ENCODE data around the gene DDAH2. TPM values are rescaled to one million over a fixed set of nuclear protein-coding genes. Genes with fewer than 3 reads are reported as not detected.
A peak's percentile ranks its signal among the peaks of the same experiment; 100 is the strongest.

Gene DDAH2
- total and polyA plus RNA-seq, 10 of the 15 experiments (the other 5 are each of a cell fraction or from before 2014, with no cell fraction given), result 0.35 to 9.9 (median 6.2) TPM

DNA sequence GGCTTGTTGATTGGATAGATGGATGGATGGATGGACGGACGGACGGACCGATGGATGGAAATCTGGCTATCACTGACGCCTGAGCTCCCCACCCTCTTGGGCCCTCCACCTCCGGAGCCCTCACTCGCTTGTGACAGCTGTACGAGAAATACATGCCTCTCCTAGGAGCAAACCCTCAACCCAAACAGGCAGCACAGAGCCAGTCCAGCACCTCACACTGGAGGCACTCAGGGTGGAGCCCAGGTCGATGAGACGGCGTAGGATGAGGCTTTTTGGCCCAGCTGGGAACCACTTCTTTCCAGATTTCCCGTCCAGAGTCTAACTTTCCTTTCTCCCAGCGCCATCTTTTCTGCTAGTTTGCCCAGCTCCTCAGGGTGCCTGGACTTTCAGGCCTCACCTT, 45.5 kb downstream of the DDAH2 start:
- FAIRE-seq (no peak), ATAC-seq (no peak), DNase-seq (ENCODE audit: low read depth, low spot score) (no peak)
- CTCF ChIA-PET, result interaction anchor here (0.7 kb wide), 1 partner anchor 86 kb away, joined by 3 read pairs; no protein-coding TSS in a partner anchor
- no peak for TF ChIP-seq SPI1 (IDR thresholded peaks at IDR 0.05; ENCODE audit: borderline replicate concordance, insufficient read depth, low read depth, low read length)
- TF ChIP-seq SMC3 (IDR thresholded peaks at IDR 0.05; ENCODE audit: borderline replicate concordance, low read length), result no peak
- Histone ChIP-seq H3K79me2 (ENCODE audit: control insufficient read depth, insufficient read depth, low read length) (no peaks in the 10 kb centered on the region), H3K27me3 (replicated peaks in 1 of 2; ENCODE audit: control insufficient read depth in 2 of 2, insufficient read depth in 2 of 2, low read length in 1 of 2) (no peaks in the 10 kb centered on the region), H3K36me3 (ENCODE audit: control insufficient read depth in 2 of 2, insufficient read depth in 2 of 2, low read length in 1 of 2) (peaks cover 4 to 13% of the 10 kb centered on the region in 2 experiments; a peak in 3 of 4 replicates), H3K9ac (ENCODE audit: control insufficient read depth, insufficient read depth, low read length) (no peak overlapping the region), H3K4me3 (no peak overlapping the region), H4K20me1 (ENCODE audit: control insufficient read depth, insufficient read depth) (no peaks in the 10 kb centered on the region), H3K27ac (ENCODE audit: control insufficient read depth, insufficient read depth) (no peak overlapping the region), H3K4me1 (ENCODE audit: control insufficient read depth, insufficient read depth, low read length) (peaks cover 3% of the 10 kb centered on the region; the same call in 1 of the 2 replicates), H3K9me3 (replicated peaks; ENCODE audit: control insufficient read depth, insufficient read depth, low read length) (no peaks in the 10 kb centered on the region), H2AFZ (ENCODE audit: control insufficient read depth, low read depth, low read length) (no peak overlapping the region), H3K4me2 (ENCODE audit: control insufficient read depth, insufficient read depth) (no peak overlapping the region)
- intact Hi-C loops (cut with micrococcal nuclease; ENCODE audit: unreplicated experiment), result loop anchor here (5.0 kb wide), 1 partner anchor 49 kb away; no protein-coding TSS in a partner anchor
- BruUV-seq (replicated peaks), result no TSS peak
- in situ Hi-C loops (cut with MboI), result no loop called here
- RAD21 ChIA-PET (ENCODE audit: unreplicated experiment), result no interaction called here
- SMC1A ChIA-PET (ENCODE audit: uncharacterized antibody, unreplicated experiment), result interaction anchor here (1.4 kb wide), 1 partner anchor 129 kb away, joined by 3 read pairs; no protein-coding TSS in a partner anchor
- POLR2A ChIA-PET, result no interaction called here
- 98% methylated on average over 13 of the region's 13 CpGs for WGBS (ENCODE audit: insufficient coverage, insufficient replicate concordance, low lambda C conversion rate, missing lambda C conversion rate)

DNA sequence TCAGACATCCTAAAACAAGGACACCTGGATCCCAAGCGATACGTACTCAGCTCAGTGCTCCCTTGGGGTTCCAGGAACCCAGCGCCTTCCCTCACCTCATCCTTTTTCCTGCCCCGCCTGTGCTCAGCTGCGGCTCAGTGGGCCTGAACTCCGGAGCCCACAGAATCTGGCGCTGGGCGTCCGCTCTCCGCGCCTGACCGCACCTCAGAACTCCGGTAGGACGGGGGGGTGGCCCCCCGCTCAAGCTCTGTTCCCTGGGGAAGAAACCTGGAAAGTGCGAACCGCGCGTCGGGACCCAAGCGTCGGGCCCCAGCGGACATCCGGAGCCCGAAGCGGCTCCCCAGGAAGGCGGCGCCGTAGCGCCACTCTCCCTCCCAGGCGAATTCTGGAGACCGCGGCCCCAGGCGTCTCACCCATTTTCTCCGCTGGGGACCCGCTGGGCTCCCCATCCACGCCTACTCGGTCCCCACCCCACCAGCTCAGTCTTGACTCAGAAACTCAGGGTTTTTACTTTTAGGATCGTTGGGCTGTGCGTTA, 47.9 kb downstream of the DDAH2 start:
- peak overlapping the region; percentile 87 for H3K4me2 ChIP-seq (ENCODE audit: control insufficient read depth, insufficient read depth)
- 2% methylated on average over 40 of the region's 40 CpGs for WGBS (ENCODE audit: insufficient coverage, insufficient replicate concordance, low lambda C conversion rate, missing lambda C conversion rate)
- peak overlapping the region; percentile 71 for H3K4me3 ChIP-seq
- peaks cover 6% of the 10 kb centered on the region for H3K4me1 ChIP-seq (ENCODE audit: control insufficient read depth, insufficient read depth, low read length)
- no peaks in the 10 kb centered on the region for H4K20me1 ChIP-seq (ENCODE audit: control insufficient read depth, insufficient read depth)
- no peaks in the 10 kb centered on the region for H3K79me2 ChIP-seq (ENCODE audit: control insufficient read depth, insufficient read depth, low read length)
- peak overlapping the region; percentile 15; the same call in 1 of the 2 replicates for H3K27ac ChIP-seq (ENCODE audit: control insufficient read depth, insufficient read depth)
- TSS peak; percentile 48 for BruUV-seq (replicated peaks)
- H2AFZ ChIP-seq (ENCODE audit: control insufficient read depth, low read depth, low read length), result peak overlapping the region; percentile 64
- POLR2A ChIA-PET, result interaction anchor here (0.6 to 0.7 kb wide), 4 partner anchors 57 to 146 kb away, joined by 3 to 7 read pairs (median 4); partner anchors contain the start of gene HSPA1B
- no peaks in the 10 kb centered on the region for H3K27me3 ChIP-seq (replicated peaks in 1 of 2; ENCODE audit: control insufficient read depth in 2 of 2, insufficient read depth in 2 of 2, low read length in 1 of 2)
- intact Hi-C loops (cut with micrococcal nuclease; ENCODE audit: unreplicated experiment), result loop anchor here (5.0 kb wide), 1 partner anchor 51 kb away; no protein-coding TSS in a partner anchor
- peak overlapping the region; percentile 41; the same call in 1 of the 2 replicates for H3K9ac ChIP-seq (ENCODE audit: control insufficient read depth, insufficient read depth, low read length)
- H3K36me3 ChIP-seq (ENCODE audit: control insufficient read depth in 2 of 2, insufficient read depth in 2 of 2, low read length in 1 of 2), result no peaks in the 10 kb centered on the region
- no peak for FAIRE-seq
- in situ Hi-C loops (cut with MboI), result no loop called here
- DNase-seq (ENCODE audit: low read depth, low spot score), result no peak
- no peaks in the 10 kb centered on the region for H3K9me3 ChIP-seq (replicated peaks; ENCODE audit: control insufficient read depth, insufficient read depth, low read length)
- CTCF ChIA-PET, result interaction anchor here (0.6 to 2.7 kb wide), 25 partner anchors 9 to 242 kb away, joined by 3 to 16 read pairs (median 3); partner anchors contain the start of genes HSPA1A, HSPA1L and LY6G5B
- SMC1A ChIA-PET (ENCODE audit: uncharacterized antibody, unreplicated experiment), result interaction anchor here (0.7 to 2.5 kb wide), 8 partner anchors 50 to 242 kb away, joined by 3 to 12 read pairs (median 4); partner anchors contain the start of gene MSH5
- RAD21 ChIA-PET (ENCODE audit: unreplicated experiment), result interaction anchor here (0.9 to 2.5 kb wide), 8 partner anchors 32 to 242 kb away, joined by 3 to 30 read pairs (median 4); partner anchors contain the start of genes ATP6V1G2, DDAH2 and NEU1
- ATAC-seq, result peak; percentile 81
- TF ChIP-seq, protein P1, sequence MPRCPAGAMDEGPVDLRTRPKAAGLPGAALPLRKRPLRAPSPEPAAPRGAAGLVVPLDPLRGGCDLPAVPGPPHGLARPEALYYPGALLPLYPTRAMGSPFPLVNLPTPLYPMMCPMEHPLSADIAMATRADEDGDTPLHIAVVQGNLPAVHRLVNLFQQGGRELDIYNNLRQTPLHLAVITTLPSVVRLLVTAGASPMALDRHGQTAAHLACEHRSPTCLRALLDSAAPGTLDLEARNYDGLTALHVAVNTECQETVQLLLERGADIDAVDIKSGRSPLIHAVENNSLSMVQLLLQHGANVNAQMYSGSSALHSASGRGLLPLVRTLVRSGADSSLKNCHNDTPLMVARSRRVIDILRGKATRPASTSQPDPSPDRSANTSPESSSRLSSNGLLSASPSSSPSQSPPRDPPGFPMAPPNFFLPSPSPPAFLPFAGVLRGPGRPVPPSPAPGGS (IDR thresholded peaks at IDR 0.05; ENCODE audit: borderline replicate concordance, insufficient read depth, low read depth, low read length, poor library complexity, severe bottlenecking), result no peak
- TF ChIP-seq ZNF207 (IDR thresholded peaks at IDR 0.05; ENCODE audit: borderline replicate concordance) (no peak), SIX5 (IDR thresholded peaks at IDR 0.05; ENCODE audit: low read depth, low read length, severe bottlenecking) (no peak), EED (IDR thresholded peaks at IDR 0.05; ENCODE audit: low read depth) (peak; percentile 43; the same call in 1 of the 2 replicates), CHD1 (IDR thresholded peaks at IDR 0.05; ENCODE audit: low read depth, low read length) (no peak), SIN3A (IDR thresholded peaks at IDR 0.05; ENCODE audit: low read depth, low read length) (no peak), MEF2B (IDR thresholded peaks at IDR 0.05; ENCODE audit: partially characterized antibody, poor library complexity, severe bottlenecking) (peak; percentile 63), ZNF622 (IDR thresholded peaks at IDR 0.05) (no peak)
- TF ChIP-seq, protein P2, sequence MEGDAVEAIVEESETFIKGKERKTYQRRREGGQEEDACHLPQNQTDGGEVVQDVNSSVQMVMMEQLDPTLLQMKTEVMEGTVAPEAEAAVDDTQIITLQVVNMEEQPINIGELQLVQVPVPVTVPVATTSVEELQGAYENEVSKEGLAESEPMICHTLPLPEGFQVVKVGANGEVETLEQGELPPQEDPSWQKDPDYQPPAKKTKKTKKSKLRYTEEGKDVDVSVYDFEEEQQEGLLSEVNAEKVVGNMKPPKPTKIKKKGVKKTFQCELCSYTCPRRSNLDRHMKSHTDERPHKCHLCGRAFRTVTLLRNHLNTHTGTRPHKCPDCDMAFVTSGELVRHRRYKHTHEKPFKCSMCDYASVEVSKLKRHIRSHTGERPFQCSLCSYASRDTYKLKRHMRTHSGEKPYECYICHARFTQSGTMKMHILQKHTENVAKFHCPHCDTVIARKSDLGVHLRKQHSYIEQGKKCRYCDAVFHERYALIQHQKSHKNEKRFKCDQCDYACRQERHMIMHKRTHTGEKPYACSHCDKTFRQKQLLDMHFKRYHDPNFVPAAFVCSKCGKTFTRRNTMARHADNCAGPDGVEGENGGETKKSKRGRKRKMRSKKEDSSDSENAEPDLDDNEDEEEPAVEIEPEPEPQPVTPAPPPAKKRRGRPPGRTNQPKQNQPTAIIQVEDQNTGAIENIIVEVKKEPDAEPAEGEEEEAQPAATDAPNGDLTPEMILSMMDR (IDR thresholded peaks at IDR 0.05 in 2 of 3, conservative IDR thresholded peaks at IDR 0.05 in 1 of 3; ENCODE audit: control insufficient read depth in 2 of 3, extremely low read depth in 1 of 3, insufficient read depth in 1 of 3, low read depth in 3 of 3, low read length in 3 of 3), result peak in 1 of 3 experiments; percentile 32; a peak in 3 of 6 replicates
